Forelimb muscle (tissue), 1 donor: Measurements from ENCODE around the gene CABP1. TPM values are rescaled to one million over a fixed set of nuclear protein-coding genes. Genes with fewer than 3 reads are reported as not detected.

Source experiments
- DNase-seq: peaks from one replicate; pipeline ENCODE4 v3.0.0-alpha.2; 2013; ENCODE audit warnings: low read depth
- polyA plus RNA-seq: library from polyadenylated mRNA; unstranded; fragments of 120-200 nt; gene quantifications from one replicate; pipeline ENCODE4 v1.2.1, GENCODE V29; 2013; ENCODE audit not compliant: insufficient read length

The CABP1 gene
- polyA plus RNA-seq, 1 donor = 2.5 TPM

GRCh38 chr12:120690978-120691377, 50.6 kb downstream of the CABP1 start:
- no peak for DNase-seq

GRCh38 chr12:120692524-120693033, 52.2 kb downstream of the CABP1 start:
- DNase-seq = no peak

GRCh38 chr12:120693848-120694247, 53.4 kb downstream of the CABP1 start:
- no peak for DNase-seq

GRCh38 chr12:120696626-120697025, 56.2 kb downstream of the CABP1 start:
- no peak for DNase-seq

- no peak for DNase-seq
Measured at GRCh38 chr12:120697344-120697743, 56.9 kb downstream of the CABP1 start.

- no peak for DNase-seq
Measured at GRCh38 chr12:120698665-120699064, 58.2 kb downstream of the CABP1 start.

GRCh38 chr12:120699553-120699952, 59.1 kb downstream of the CABP1 start:
- no peak for DNase-seq

GRCh38 chr12:120700886-120701285, 60.5 kb downstream of the CABP1 start:
- no peak for DNase-seq

- DNase-seq = no peak
Measured at GRCh38 chr12:120702637-120703036, 62.2 kb downstream of the CABP1 start.

- no peak for DNase-seq
Measured at GRCh38 chr12:120703311-120703942, 63.0 kb downstream of the CABP1 start.

- no peak for DNase-seq
Measured at GRCh38 chr12:120705618-120706017, 65.2 kb downstream of the CABP1 start.

GRCh38 chr12:120706029-120706428, 65.6 kb downstream of the CABP1 start:
- no peak for DNase-seq

GRCh38 chr12:120708651-120709050, 68.2 kb downstream of the CABP1 start:
- DNase-seq = no peak

GRCh38 chr12:120710031-120710804, 69.8 kb downstream of the CABP1 start, which contains the start of gene UNC119B:
TSS of gene UNC119B (plus strand) at chr12:120710458. CDS start at chr12:120710475, 17 bp downstream.
- DNase-seq = no peak

GRCh38 chr12:120710805-120711296, 70.4 kb downstream of the CABP1 start:
- no peak for DNase-seq

GRCh38 chr12:120711411-120711810, 71.0 kb downstream of the CABP1 start:
- DNase-seq = no peak

- no peak for DNase-seq
Measured at GRCh38 chr12:120712610-120713009, 72.2 kb downstream of the CABP1 start.

- DNase-seq = peak; percentile 47
Measured at GRCh38 chr12:120713861-120714482, 73.5 kb downstream of the CABP1 start.
